GM11168 (cell line): ENCODE measurements around the gene MYO1E.
"Not testable (repeated sequence)": the region's sequence is repeated elsewhere in the genome, so short reads cannot be mapped to it uniquely, and the experiment has no call there.

Experiments
- in situ Hi-C: fragments of 300-500 bp; cut with MboI; formaldehyde crosslinking; loops from one replicate; pipeline ENCODE4 v1.12.0; 2022; ENCODE audit warnings: low sequenced_read_pairs; ENCODE audit not compliant: unreplicated experiment

Gene MYO1E

GRCh38 chr15:59127255-59127654, 245.4 kb downstream of the MYO1E start:
- in situ Hi-C loops = not testable (repeated sequence)

- in situ Hi-C loops = not testable (repeated sequence)
Observed at GRCh38 chr15:59125683-59126082, 247.0 kb downstream of the MYO1E start.

- in situ Hi-C loops = no loop called here
Observed at GRCh38 chr15:59124261-59124660, 248.4 kb downstream of the MYO1E start.

GRCh38 chr15:59120937-59121336, 251.7 kb downstream of the MYO1E start:
- in situ Hi-C loops = no loop called here

- in situ Hi-C loops = no loop called here
Observed at GRCh38 chr15:59119625-59120024, 253.0 kb downstream of the MYO1E start.

- in situ Hi-C loops = no loop called here
Observed at GRCh38 chr15:59116771-59117170, 255.9 kb downstream of the MYO1E start.

- in situ Hi-C loops = no loop called here
Observed at GRCh38 chr15:59116141-59116540, 256.5 kb downstream of the MYO1E start.

GRCh38 chr15:59115047-59115446, 257.6 kb downstream of the MYO1E start:
- in situ Hi-C loops = no loop called here

GRCh38 chr15:59111251-59111650, 261.4 kb downstream of the MYO1E start:
- in situ Hi-C loops = no loop called here

GRCh38 chr15:59105854-59106253, 266.8 kb downstream of the MYO1E start:
- in situ Hi-C loops = no loop called here

GRCh38 chr15:59104912-59105732, 267.5 kb downstream of the MYO1E start, which contains the start of gene CCNB2:
CCNB2 (plus strand) TSS chr15:59105146; CDS start chr15:59105269, 123 bp downstream.
- in situ Hi-C loops = no loop called here

- in situ Hi-C loops = no loop called here
Observed at GRCh38 chr15:59104602-59104911, 268.1 kb downstream of the MYO1E start.

- in situ Hi-C loops = no loop called here
Observed at GRCh38 chr15:59099162-59099685, 273.4 kb downstream of the MYO1E start.

- in situ Hi-C loops = no loop called here
Observed at GRCh38 chr15:59096429-59096828, 276.2 kb downstream of the MYO1E start.

- in situ Hi-C loops = no loop called here
Observed at GRCh38 chr15:59094077-59094476, 278.6 kb downstream of the MYO1E start.

GRCh38 chr15:59087731-59088130, 284.9 kb downstream of the MYO1E start:
- in situ Hi-C loops = no loop called here
